Measurements from ENCODE around the gene PDE4D.

- TF ChIP-seq EZH2 (IDR thresholded peaks at IDR 0.05; ENCODE audit: insufficient read depth, poor library complexity, severe bottlenecking): no peak
- no peak for TF ChIP-seq EZH2phosphoT487 (IDR thresholded peaks at IDR 0.05; ENCODE audit: insufficient read depth, low read depth)
Observed at GRCh38 chr5:59293700-59294099, 599.8 kb downstream of the PDE4D start.

Data from GM23248 (cell line).